Duodenal mucosa (tissue), 2 donors: ENCODE data around the gene GABBR2.

ENCODE experiments used
- H3K27ac ChIP-seq: one replicate; pipeline ENCODE4 v1.7.0; 2013; ENCODE audit warnings: low read depth, low read length
- H3K27me3 ChIP-seq, 2 donors: one replicate each; pipeline ENCODE4 v1.7.0; 2013; ENCODE audit warnings: low read length in 2 of 2, control low read depth in 1 of 2; ENCODE audit not compliant: insufficient read depth in 2 of 2, control insufficient read depth in 1 of 2
- H3K36me3 ChIP-seq, 2 donors: one replicate each; pipeline ENCODE4 v1.7.0; 2013; ENCODE audit warnings: low read length in 2 of 2, control low read depth in 1 of 2; ENCODE audit not compliant: insufficient read depth in 2 of 2, control insufficient read depth in 1 of 2
- H3K4me1 ChIP-seq, 2 donors: one replicate each; pipeline ENCODE4 v1.7.0; 2013; ENCODE audit warnings: low read length in 2 of 2, control low read depth in 1 of 2; ENCODE audit not compliant: insufficient read depth in 2 of 2, control insufficient read depth in 1 of 2
- H3K4me3 ChIP-seq, 2 donors: one replicate each; pipeline ENCODE4 v1.7.0; 2013; ENCODE audit warnings: low read length in 2 of 2, low read depth in 1 of 2
- H3K9ac ChIP-seq, 2 donors: one replicate each; pipeline ENCODE4 v1.7.0; 2013; ENCODE audit warnings: low read length in 2 of 2, low read depth in 1 of 2
- H3K9me3 ChIP-seq, 2 donors: one replicate each; pipeline ENCODE4 v1.7.0; 2013; ENCODE audit warnings: low read length in 2 of 2, control low read depth in 1 of 2; ENCODE audit not compliant: control insufficient read depth in 1 of 2

Gene GABBR2

GRCh38 chr9:98438666-98439065 lies 270.1 kb downstream of the GABBR2 start:
- Histone ChIP-seq H3K9me3 (no peaks in the 10 kb centered on the region), H3K27me3 (no peaks in the 10 kb centered on the region), H3K4me3 (no peak overlapping the region), H3K27ac (no peak overlapping the region), H3K9ac (no peak overlapping the region), H3K4me1 (no peaks in the 10 kb centered on the region), H3K36me3 (no peaks in the 10 kb centered on the region)

- Histone ChIP-seq H3K4me1 (no peaks in the 10 kb centered on the region), H3K4me3 (no peak overlapping the region), H3K27me3 (no peaks in the 10 kb centered on the region), H3K27ac (no peak overlapping the region), H3K9ac (no peak overlapping the region), H3K9me3 (no peaks in the 10 kb centered on the region), H3K36me3 (no peaks in the 10 kb centered on the region)
These were observed 271.2 kb downstream of the GABBR2 start for GRCh38 chr9:98437458-98438034.

- H3K9ac ChIP-seq = no peak overlapping the region
- H3K27me3 ChIP-seq = no peaks in the 10 kb centered on the region
- H3K36me3 ChIP-seq = no peaks in the 10 kb centered on the region
- no peaks in the 10 kb centered on the region for H3K9me3 ChIP-seq
- no peak overlapping the region for H3K4me3 ChIP-seq
- H3K27ac ChIP-seq = no peak overlapping the region
- H3K4me1 ChIP-seq = no peaks in the 10 kb centered on the region
These were observed 275.8 kb downstream of the GABBR2 start for GRCh38 chr9:98432960-98433359.

GRCh38 chr9:98432134-98432533 lies 276.6 kb downstream of the GABBR2 start:
- Histone ChIP-seq H3K27me3 (no peaks in the 10 kb centered on the region), H3K9ac (no peak overlapping the region), H3K36me3 (no peaks in the 10 kb centered on the region), H3K27ac (no peak overlapping the region), H3K4me3 (no peak overlapping the region), H3K9me3 (no peaks in the 10 kb centered on the region), H3K4me1 (no peaks in the 10 kb centered on the region)

- Histone ChIP-seq H3K27me3 (no peaks in the 10 kb centered on the region), H3K4me3 (no peak overlapping the region), H3K9ac (no peak overlapping the region), H3K27ac (no peak overlapping the region), H3K36me3 (no peaks in the 10 kb centered on the region), H3K9me3 (no peaks in the 10 kb centered on the region), H3K4me1 (no peaks in the 10 kb centered on the region)
These were observed 278.0 kb downstream of the GABBR2 start for GRCh38 chr9:98430535-98431292.

- Histone ChIP-seq H3K27me3 (no peaks in the 10 kb centered on the region), H3K9ac (no peak overlapping the region), H3K27ac (no peak overlapping the region), H3K4me3 (no peak overlapping the region), H3K36me3 (no peaks in the 10 kb centered on the region), H3K4me1 (no peaks in the 10 kb centered on the region), H3K9me3 (no peaks in the 10 kb centered on the region)
These were observed 279.1 kb downstream of the GABBR2 start for GRCh38 chr9:98429613-98430012.

GRCh38 chr9:98428454-98428853 lies 280.3 kb downstream of the GABBR2 start:
- no peaks in the 10 kb centered on the region for H3K36me3 ChIP-seq
- H3K27ac ChIP-seq = no peak overlapping the region
- no peak overlapping the region for H3K4me3 ChIP-seq
- H3K27me3 ChIP-seq = no peaks in the 10 kb centered on the region
- H3K9me3 ChIP-seq = no peaks in the 10 kb centered on the region
- no peaks in the 10 kb centered on the region for H3K4me1 ChIP-seq
- no peak overlapping the region for H3K9ac ChIP-seq

- no peak overlapping the region for H3K4me3 ChIP-seq
- no peaks in the 10 kb centered on the region for H3K36me3 ChIP-seq
- no peak overlapping the region for H3K9ac ChIP-seq
- no peaks in the 10 kb centered on the region for H3K27me3 ChIP-seq
- no peaks in the 10 kb centered on the region for H3K4me1 ChIP-seq
- H3K27ac ChIP-seq = no peak overlapping the region
- no peaks in the 10 kb centered on the region for H3K9me3 ChIP-seq
These were observed 281.2 kb downstream of the GABBR2 start for GRCh38 chr9:98427491-98427890.

GRCh38 chr9:98425079-98425478 lies 283.7 kb downstream of the GABBR2 start:
- H3K4me1 ChIP-seq = no peaks in the 10 kb centered on the region
- H3K9ac ChIP-seq = no peak overlapping the region
- no peaks in the 10 kb centered on the region for H3K27me3 ChIP-seq
- H3K4me3 ChIP-seq = no peak overlapping the region
- H3K9me3 ChIP-seq = no peaks in the 10 kb centered on the region
- no peaks in the 10 kb centered on the region for H3K36me3 ChIP-seq
- no peak overlapping the region for H3K27ac ChIP-seq

- Histone ChIP-seq H3K4me3 (no peak overlapping the region), H3K9me3 (no peaks in the 10 kb centered on the region), H3K27ac (no peak overlapping the region), H3K27me3 (no peaks in the 10 kb centered on the region), H3K9ac (no peak overlapping the region), H3K36me3 (no peaks in the 10 kb centered on the region), H3K4me1 (no peaks in the 10 kb centered on the region)
These were observed 289.5 kb downstream of the GABBR2 start for GRCh38 chr9:98419260-98419603.
